ENCODE data around the gene RAB39A. TPM values are rescaled to one million over a fixed set of nuclear protein-coding genes. Genes with fewer than 3 reads are reported as not detected.
A peak's percentile ranks its signal among the peaks of the same experiment; 100 is the strongest.

The RAB39A gene
- total and polyA plus RNA-seq, 12 donors = 0.12 to 8.0 (median 1.7) TPM

GRCh38 chr11:107963091-107963490 lies 34.8 kb downstream of the RAB39A start:
- H3K27me3 ChIP-seq = no peaks in the 10 kb centered on the region
- TF ChIP-seq POLR2A (IDR thresholded peaks at IDR 0.05) (no peak), CTCF (IDR thresholded peaks at IDR 0.05) (no peak)
- H3K27ac ChIP-seq = no peak overlapping the region
- no peak overlapping the region for H3K4me3 ChIP-seq
- intact Hi-C loops (cut with DNase I) = no loop called here
- H3K36me3 ChIP-seq (replicated peaks in 1 of 2) = no peaks in the 10 kb centered on the region
- DNase-seq = no peak
- no peaks in the 10 kb centered on the region for H3K4me1 ChIP-seq (replicated peaks in 1 of 2)
- no peaks in the 10 kb centered on the region for H3K9me3 ChIP-seq (replicated peaks in 1 of 3)
- 62 to 91% (median 76%) methylated on average over 8 of the region's 8 CpGs for WGBS, 4 donors

- Histone ChIP-seq H3K27ac (no peak overlapping the region), H3K4me1 (replicated peaks in 1 of 2) (no peaks in the 10 kb centered on the region), H3K9me3 (replicated peaks in 1 of 3) (no peaks in the 10 kb centered on the region), H3K36me3 (replicated peaks in 1 of 2) (no peaks in the 10 kb centered on the region), H3K27me3 (peaks cover 5% of the 10 kb centered on the region), H3K4me3 (no peak overlapping the region)
- no peak for TF ChIP-seq CTCF (IDR thresholded peaks at IDR 0.05)
- no peak for TF ChIP-seq POLR2A (IDR thresholded peaks at IDR 0.05)
- intact Hi-C loops (cut with DNase I) = no loop called here
- no peak for DNase-seq
Measured at GRCh38 chr11:107969219-107969618, 41.0 kb downstream of the RAB39A start.

- Histone ChIP-seq H3K27ac (no peak overlapping the region), H3K27me3 (peaks cover 5% of the 10 kb centered on the region), H3K9me3 (replicated peaks in 1 of 3) (no peaks in the 10 kb centered on the region), H3K4me3 (no peak overlapping the region), H3K4me1 (replicated peaks in 1 of 2) (no peaks in the 10 kb centered on the region), H3K36me3 (replicated peaks in 1 of 2) (no peaks in the 10 kb centered on the region)
- WGBS, 4 donors = 77 to 86% (median 82%) methylated on average over 5 of the region's 5 CpGs
- DNase-seq = no peak
- TF ChIP-seq POLR2A (IDR thresholded peaks at IDR 0.05) = no peak
- intact Hi-C loops (cut with DNase I) = no loop called here
Measured at GRCh38 chr11:107970049-107970448, 41.8 kb downstream of the RAB39A start.

GRCh38 chr11:107973641-107974040 lies 45.4 kb downstream of the RAB39A start:
- H3K27ac ChIP-seq = no peak overlapping the region
- no peak for DNase-seq
- no peak for TF ChIP-seq POLR2A (IDR thresholded peaks at IDR 0.05)
- TF ChIP-seq CTCF (IDR thresholded peaks at IDR 0.05) = no peak
- 83 to 100% (median 91%) methylated on average over 1 of the region's 1 CpG for WGBS, 4 donors
- H3K4me1 ChIP-seq (replicated peaks in 1 of 2) = no peaks in the 10 kb centered on the region
- H3K9me3 ChIP-seq (replicated peaks in 1 of 3) = no peaks in the 10 kb centered on the region
- intact Hi-C loops (cut with DNase I) = no loop called here
- H3K36me3 ChIP-seq (replicated peaks in 1 of 2) = no peaks in the 10 kb centered on the region
- H3K4me3 ChIP-seq = no peak overlapping the region
- H3K27me3 ChIP-seq = peaks cover 5% of the 10 kb centered on the region

GRCh38 chr11:107988397-107989158 lies 60.3 kb downstream of the RAB39A start:
- H3K27me3 ChIP-seq = no peaks in the 10 kb centered on the region
- TF ChIP-seq POLR2A (IDR thresholded peaks at IDR 0.05) (no peak), CTCF (IDR thresholded peaks at IDR 0.05) (no peak)
- no peak overlapping the region for H3K4me3 ChIP-seq
- no peaks in the 10 kb centered on the region for H3K4me1 ChIP-seq (replicated peaks in 1 of 2)
- no peaks in the 10 kb centered on the region for H3K9me3 ChIP-seq (replicated peaks in 1 of 3)
- no peak overlapping the region for H3K27ac ChIP-seq
- intact Hi-C loops (cut with DNase I) = no loop called here
- no peaks in the 10 kb centered on the region for H3K36me3 ChIP-seq (replicated peaks in 1 of 2)
- WGBS, 4 donors = 65 to 79% (median 74%) methylated on average over 5 of the region's 5 CpGs
- DNase-seq = peak in 2 of 7 donors; percentile 3 to 25

Measured in adrenal gland (tissue), 12 donors.